ENCODE measurements around the gene PRTFDC1.

Gene PRTFDC1

DNA sequence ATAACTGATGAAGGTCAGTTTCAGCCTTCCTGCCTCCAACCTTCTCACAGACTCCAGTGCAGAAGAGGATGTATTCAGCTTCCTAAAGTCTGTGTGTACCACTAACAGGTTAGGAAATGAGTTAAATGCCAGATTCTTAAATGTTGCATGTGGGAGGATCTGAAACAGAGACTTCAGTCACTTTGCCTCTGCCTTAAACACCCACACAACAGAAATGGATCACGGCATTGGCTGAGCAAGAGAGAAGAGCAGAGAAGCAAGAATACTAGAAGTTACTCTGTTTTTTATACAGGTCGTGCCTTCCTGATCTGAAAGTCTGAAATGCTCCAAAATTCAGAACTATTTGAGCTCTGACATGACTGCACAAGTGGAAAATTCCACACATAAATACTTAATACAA lies 129.8 kb downstream of the PRTFDC1 start:
- ChIA-PET CTCF (no interaction called here), POLR2A (ENCODE audit: low non-redundant PET) (no interaction called here)
- H3K27ac ChIP-seq, result no peak overlapping the region
- no peak for DNase-seq (ENCODE audit: low spot score)
- TF ChIP-seq, protein P1, sequence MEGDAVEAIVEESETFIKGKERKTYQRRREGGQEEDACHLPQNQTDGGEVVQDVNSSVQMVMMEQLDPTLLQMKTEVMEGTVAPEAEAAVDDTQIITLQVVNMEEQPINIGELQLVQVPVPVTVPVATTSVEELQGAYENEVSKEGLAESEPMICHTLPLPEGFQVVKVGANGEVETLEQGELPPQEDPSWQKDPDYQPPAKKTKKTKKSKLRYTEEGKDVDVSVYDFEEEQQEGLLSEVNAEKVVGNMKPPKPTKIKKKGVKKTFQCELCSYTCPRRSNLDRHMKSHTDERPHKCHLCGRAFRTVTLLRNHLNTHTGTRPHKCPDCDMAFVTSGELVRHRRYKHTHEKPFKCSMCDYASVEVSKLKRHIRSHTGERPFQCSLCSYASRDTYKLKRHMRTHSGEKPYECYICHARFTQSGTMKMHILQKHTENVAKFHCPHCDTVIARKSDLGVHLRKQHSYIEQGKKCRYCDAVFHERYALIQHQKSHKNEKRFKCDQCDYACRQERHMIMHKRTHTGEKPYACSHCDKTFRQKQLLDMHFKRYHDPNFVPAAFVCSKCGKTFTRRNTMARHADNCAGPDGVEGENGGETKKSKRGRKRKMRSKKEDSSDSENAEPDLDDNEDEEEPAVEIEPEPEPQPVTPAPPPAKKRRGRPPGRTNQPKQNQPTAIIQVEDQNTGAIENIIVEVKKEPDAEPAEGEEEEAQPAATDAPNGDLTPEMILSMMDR (conservative IDR thresholded peaks at IDR 0.05; ENCODE audit: low read depth), result no peak

DNA sequence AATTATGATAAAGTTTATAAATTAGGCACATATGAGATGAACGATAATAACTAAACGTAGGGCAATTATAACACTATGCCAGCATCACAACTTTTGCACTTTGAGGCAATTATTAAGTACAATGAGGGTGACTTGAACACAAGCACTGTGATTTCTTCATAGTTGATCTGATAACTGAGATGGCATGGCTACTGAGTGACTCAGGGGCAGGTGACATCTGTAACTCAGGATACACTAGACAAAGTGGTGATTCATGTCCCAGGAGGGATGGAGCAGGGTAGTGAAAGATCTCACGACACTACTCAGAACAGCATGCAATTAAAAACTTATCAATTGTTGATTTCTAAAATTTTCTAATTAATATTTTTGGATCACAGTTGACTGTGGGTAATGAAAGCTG lies 130.4 kb downstream of the PRTFDC1 start:
- CTCF ChIA-PET, result no interaction called here

DNA sequence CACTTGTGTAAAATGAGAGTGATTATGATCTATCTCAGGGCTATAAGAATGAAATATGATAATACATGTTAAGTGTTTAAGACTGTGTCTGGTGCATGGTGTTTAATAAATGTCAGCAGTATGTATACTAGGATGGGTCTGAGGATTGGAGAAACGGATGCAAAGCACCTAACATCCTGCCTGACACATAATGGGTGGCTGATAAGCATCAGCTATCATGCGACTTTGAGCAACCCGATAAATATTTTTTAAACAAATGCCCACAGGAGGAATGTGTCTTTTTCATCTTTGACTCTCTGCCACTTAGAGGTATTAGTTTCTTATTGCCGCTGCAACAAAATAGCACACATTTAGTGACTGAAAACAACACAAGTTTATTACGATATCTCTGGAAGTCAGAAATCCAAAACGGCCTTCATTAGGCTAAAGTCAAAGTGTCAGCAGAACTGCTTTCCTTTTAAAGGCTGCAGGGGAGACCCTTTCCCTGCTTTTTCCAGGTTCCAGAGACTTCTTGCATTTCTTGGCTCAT lies 135.5 kb downstream of the PRTFDC1 start:
- no peak for DNase-seq (ENCODE audit: low spot score)
- TF ChIP-seq, protein P1 (conservative IDR thresholded peaks at IDR 0.05; ENCODE audit: low read depth), result no peak
- CTCF ChIA-PET, result no interaction called here
- POLR2A ChIA-PET (ENCODE audit: low non-redundant PET), result no interaction called here
- H3K27ac ChIP-seq, result no peak overlapping the region

More for the DNA sequence above, 130.4 kb downstream of the PRTFDC1 start:
- peak; percentile 40 for DNase-seq (ENCODE audit: low spot score)
- TF ChIP-seq, protein P1 (conservative IDR thresholded peaks at IDR 0.05; ENCODE audit: low read depth), result no peak
- POLR2A ChIA-PET (ENCODE audit: low non-redundant PET), result no interaction called here
- H3K27ac ChIP-seq, result peak overlapping the region; percentile 93

DNA sequence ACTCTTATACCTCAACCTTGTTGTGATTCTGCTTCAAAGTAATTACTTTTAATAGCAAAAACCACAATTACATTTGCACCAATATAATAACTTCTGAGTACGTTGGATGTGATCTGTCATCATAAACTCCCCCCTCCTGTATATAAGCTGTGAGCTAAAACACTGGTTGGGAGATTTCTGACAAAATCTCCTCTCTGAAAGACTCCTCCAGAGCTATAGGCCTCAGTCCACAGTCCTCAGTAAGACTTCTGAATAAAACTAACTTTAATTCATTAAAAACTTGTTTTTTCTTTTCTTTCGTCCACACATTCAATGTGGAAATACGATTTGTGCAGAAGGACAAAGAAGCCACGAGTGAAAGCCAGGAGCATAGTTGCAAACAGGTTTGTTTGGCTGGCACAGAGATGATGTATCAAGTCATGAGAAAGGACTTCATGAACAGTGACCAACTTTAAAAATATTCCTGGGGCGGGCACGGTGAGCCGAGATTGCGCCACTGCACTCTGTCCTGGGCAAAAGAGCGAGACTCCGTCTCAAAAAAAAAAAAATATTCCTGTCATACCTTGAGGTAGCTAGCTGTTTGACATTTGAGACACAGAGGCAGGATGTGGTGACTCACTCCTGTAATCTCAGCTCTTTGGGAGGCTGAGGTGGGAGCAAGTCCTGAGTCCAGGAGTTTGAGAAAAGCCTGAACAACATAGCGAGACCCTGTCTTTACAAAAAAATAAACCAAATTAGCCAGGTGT lies 137.7 kb downstream of the PRTFDC1 start:
- ChIA-PET CTCF (interaction anchor here (0.5 to 0.7 kb wide), 6 partner anchors 10 to 171 kb away, joined by 3 to 5 read pairs (median 4); no protein-coding TSS in a partner anchor), POLR2A (ENCODE audit: low non-redundant PET) (no interaction called here)
- DNase-seq (ENCODE audit: low spot score), result peak; percentile 70
- peak overlapping the region; percentile 75 for H3K27ac ChIP-seq
- TF ChIP-seq, protein P1 (conservative IDR thresholded peaks at IDR 0.05; ENCODE audit: low read depth), result no peak

DNA sequence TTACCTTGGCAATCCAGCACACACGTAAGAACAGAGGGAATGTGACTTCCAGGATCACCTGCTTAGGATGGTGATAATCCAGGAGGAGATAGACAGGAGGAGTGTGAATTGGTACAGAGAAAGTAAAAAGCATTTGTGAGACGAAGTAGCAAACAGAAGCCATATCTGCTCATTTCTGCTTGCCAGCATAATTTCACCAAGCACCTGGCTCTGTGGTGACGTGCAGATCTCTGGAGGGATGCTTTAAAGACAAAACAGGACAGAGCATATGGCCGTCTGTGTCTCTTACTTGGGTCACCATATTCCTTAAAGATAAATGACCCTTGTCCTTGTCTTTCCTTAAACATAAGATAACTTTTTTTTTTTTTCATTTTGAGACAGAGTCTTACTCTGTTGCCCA lies 138.6 kb downstream of the PRTFDC1 start:
- TF ChIP-seq, protein P1 (conservative IDR thresholded peaks at IDR 0.05; ENCODE audit: low read depth), result no peak
- ChIA-PET POLR2A (ENCODE audit: low non-redundant PET) (no interaction called here), CTCF (interaction anchor here (0.6 kb wide), 1 partner anchor 13 kb away, joined by 4 read pairs; no protein-coding TSS in a partner anchor)
- H3K27ac ChIP-seq, result peak overlapping the region; percentile 75
- no peak for DNase-seq (ENCODE audit: low spot score)

DNA sequence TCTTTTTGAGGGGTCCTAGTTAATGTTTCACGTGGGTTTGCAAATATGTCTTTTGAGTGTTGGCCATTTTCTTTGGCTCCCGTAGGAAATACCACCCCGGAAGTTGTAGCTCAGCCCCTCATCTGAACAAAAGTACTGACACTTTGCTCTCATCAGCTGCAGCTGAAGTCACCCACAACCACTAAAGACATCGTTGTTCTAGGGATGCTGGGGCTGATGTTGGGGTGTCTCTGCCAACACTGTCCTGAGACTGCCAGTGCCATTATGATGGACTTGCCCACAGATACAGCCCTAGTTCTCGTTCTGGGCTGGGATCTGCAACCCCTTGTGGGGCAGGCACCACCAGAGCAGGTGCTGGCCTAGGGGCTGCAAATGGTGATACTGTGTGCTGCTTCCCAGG lies 146.1 kb downstream of the PRTFDC1 start:
- POLR2A ChIA-PET (ENCODE audit: low non-redundant PET), result no interaction called here

More for the DNA sequence above, 146.1 kb downstream of the PRTFDC1 start:
- DNase-seq (ENCODE audit: low spot score), result no peak
- CTCF ChIA-PET, result no interaction called here
- TF ChIP-seq, protein P1 (conservative IDR thresholded peaks at IDR 0.05; ENCODE audit: low read depth), result no peak
- H3K27ac ChIP-seq, result no peak overlapping the region
